ENCODE measurements around the gene RASA4.
"Not testable (repeated sequence)": the region's sequence is repeated elsewhere in the genome, so short reads cannot be mapped to it uniquely, and the experiment has no call there.

RASA4 gene

DNA sequence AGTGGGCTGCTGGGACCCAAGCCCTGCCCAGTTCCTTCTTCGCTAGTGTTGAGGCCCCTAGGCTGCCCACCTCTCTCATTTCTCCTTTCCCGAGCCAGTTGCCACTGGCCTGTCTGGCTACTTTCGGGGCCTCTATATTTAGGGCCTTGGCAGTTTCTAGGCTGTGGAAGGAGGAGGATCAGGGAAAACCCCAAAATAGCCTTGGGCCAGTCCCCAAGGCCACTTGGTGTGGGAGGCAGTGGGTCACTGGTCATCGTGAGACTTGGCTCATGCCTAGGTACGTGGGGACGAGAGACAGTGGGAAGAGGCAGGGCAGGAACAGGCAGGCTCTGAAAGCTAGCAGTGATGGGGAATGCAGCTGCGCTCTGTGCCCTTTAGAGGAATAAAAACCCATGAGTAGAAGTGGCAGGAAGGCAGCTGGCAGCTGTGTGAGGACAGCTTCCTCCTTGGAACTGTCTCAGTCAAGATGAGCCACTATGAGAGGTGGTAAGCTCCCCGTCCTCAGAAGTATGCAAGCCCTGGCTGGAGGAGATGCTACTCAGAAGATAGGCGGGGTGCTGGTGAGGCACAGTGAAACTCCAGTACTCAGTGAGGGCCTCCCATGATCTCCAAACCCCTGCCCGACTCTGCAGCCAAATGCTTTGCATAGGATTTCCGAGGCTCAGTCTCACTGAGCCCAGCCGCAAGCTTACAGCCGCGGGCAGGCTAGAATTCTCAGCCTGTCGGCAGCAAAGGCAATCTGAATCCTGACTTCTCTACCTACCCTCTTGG is 2.8 kb downstream of the RASA4 start:
- not testable (repeated sequence) for H3K4me1 ChIP-seq (ENCODE audit: insufficient read depth, low read length, severe bottlenecking); H3K9me3 ChIP-seq (ENCODE audit: low read length); H3K79me2 ChIP-seq (ENCODE audit: insufficient read depth, low read length); H3K27me3 ChIP-seq (ENCODE audit: insufficient read depth, low read length); H3K4me2 ChIP-seq (ENCODE audit: low read length); H3K9ac ChIP-seq (ENCODE audit: low read length); H3K27ac ChIP-seq (ENCODE audit: low read depth, low read length, poor library complexity, severe bottlenecking); H3K36me3 ChIP-seq (ENCODE audit: insufficient read depth, low read length); H3F3A ChIP-seq (ENCODE audit: insufficient read depth, low read length); H4K20me1 ChIP-seq (ENCODE audit: insufficient read depth, low read length); H2AFZ ChIP-seq (ENCODE audit: low read length); H3K4me3 ChIP-seq (ENCODE audit: low read depth, low read length, poor library complexity, severe bottlenecking); H3K9me2 ChIP-seq (ENCODE audit: low read depth, low read length)

DNA sequence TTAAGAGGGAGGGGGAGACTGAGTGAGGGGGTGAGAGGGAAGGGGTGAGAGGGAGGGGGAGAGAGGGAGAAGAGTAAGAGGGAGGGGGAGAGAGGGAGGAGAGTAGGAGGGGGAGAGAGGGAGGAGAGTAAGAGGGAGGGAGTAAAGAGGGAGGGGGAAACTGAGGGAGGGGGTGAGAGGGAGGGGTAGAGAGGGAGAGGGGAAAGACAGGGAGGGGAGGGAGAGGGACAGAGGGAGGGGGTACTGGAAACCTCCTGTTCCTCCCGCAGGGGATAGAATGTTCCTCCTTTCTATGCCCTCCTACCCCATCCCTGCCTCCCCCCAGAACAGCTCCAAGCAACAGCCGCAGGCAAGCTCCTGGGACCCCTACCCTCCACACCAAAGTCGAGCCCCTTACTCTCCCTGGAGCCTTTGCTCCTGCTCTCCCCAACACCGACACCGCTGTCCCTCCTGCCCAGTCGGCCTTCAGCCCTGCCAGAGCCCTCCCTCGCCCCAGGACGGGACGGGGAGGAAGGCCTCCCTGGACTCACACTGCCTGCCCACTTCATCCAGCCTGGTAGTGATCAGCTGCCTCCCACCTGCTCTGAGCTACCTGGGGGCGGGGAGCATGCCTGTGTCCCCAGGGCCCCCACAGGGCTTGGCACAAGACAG is 4.8 kb downstream of the RASA4 start:
- H3K4me3 ChIP-seq (ENCODE audit: low read depth, low read length, poor library complexity, severe bottlenecking); H3K27ac ChIP-seq (ENCODE audit: low read depth, low read length, poor library complexity, severe bottlenecking); H3F3A ChIP-seq (ENCODE audit: insufficient read depth, low read length); H3K36me3 ChIP-seq (ENCODE audit: insufficient read depth, low read length); H4K20me1 ChIP-seq (ENCODE audit: insufficient read depth, low read length); H3K9me2 ChIP-seq (ENCODE audit: low read depth, low read length); H3K27me3 ChIP-seq (ENCODE audit: insufficient read depth, low read length); H3K4me1 ChIP-seq (ENCODE audit: insufficient read depth, low read length, severe bottlenecking); H3K9me3 ChIP-seq (ENCODE audit: low read length); H3K79me2 ChIP-seq (ENCODE audit: insufficient read depth, low read length); H2AFZ ChIP-seq (ENCODE audit: low read length); H3K4me2 ChIP-seq (ENCODE audit: low read length); H3K9ac ChIP-seq (ENCODE audit: low read length): not testable (repeated sequence)

DNA sequence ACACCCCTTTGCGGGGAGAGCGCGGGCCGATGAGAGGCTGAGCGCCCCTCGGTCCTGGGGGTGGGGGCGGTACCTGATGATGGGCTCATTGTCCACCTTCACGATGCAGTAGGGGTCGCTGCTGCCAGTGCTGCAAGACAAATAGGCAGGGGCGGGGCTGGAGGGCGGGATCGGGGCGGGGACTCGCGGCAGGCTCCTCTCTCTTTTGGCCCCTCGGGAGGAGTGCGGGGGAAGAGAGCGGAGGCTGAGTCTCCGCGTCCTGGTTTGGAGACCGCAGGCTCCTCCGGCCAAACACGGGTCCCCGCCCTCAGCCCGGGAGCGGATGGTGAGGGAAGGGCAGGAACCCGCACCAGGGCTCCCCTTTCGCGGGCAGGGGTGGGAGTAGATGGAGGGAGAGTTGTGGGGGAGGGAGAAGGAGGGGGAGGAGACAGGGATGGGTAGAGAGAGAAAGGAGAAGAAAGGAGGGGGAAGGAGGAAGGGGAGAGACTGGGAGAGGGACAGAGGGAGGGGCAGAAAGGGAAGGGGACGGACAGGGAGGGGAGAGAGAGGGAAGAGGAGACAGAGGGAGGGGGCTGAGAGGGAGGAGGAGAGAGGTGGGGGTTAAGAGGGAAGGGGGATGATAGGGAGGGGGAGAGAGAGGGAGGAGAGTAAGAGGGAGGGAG is 5.4 kb downstream of the RASA4 start:
- not testable (repeated sequence) for H3K27me3 ChIP-seq (ENCODE audit: insufficient read depth, low read length); H3F3A ChIP-seq (ENCODE audit: insufficient read depth, low read length); H3K9ac ChIP-seq (ENCODE audit: low read length); H3K9me2 ChIP-seq (ENCODE audit: low read depth, low read length); H3K79me2 ChIP-seq (ENCODE audit: insufficient read depth, low read length); H3K4me1 ChIP-seq (ENCODE audit: insufficient read depth, low read length, severe bottlenecking); H3K27ac ChIP-seq (ENCODE audit: low read depth, low read length, poor library complexity, severe bottlenecking); H3K4me2 ChIP-seq (ENCODE audit: low read length); H2AFZ ChIP-seq (ENCODE audit: low read length); H3K9me3 ChIP-seq (ENCODE audit: low read length); H3K4me3 ChIP-seq (ENCODE audit: low read depth, low read length, poor library complexity, severe bottlenecking); H3K36me3 ChIP-seq (ENCODE audit: insufficient read depth, low read length); H4K20me1 ChIP-seq (ENCODE audit: insufficient read depth, low read length)

DNA sequence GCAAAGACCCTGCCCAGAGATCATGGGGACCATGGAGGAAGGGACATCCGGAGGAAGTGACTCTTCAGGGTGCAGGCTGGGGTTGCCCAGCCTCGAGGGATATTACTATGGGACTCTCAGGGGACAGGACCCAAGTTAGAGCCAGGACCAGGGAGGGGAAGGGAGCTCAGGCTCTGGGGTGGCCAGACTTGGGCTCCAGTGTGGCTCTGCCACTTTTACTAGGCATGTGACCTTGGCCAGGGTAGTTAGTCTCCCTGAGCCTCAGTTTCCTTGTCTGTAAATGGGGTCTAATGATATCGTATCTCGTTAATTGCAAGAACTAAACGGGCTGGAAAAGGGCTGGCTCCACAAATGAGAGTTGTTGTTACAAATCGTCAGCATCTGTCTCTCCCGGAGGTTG is 6.1 kb downstream of the RASA4 start:
- H2AFZ ChIP-seq (ENCODE audit: low read length); H3K9me3 ChIP-seq (ENCODE audit: low read length); H3K9ac ChIP-seq (ENCODE audit: low read length); H3K79me2 ChIP-seq (ENCODE audit: insufficient read depth, low read length); H3K9me2 ChIP-seq (ENCODE audit: low read depth, low read length); H3K4me1 ChIP-seq (ENCODE audit: insufficient read depth, low read length, severe bottlenecking); H3K27me3 ChIP-seq (ENCODE audit: insufficient read depth, low read length); H4K20me1 ChIP-seq (ENCODE audit: insufficient read depth, low read length); H3K27ac ChIP-seq (ENCODE audit: low read depth, low read length, poor library complexity, severe bottlenecking); H3K4me3 ChIP-seq (ENCODE audit: low read depth, low read length, poor library complexity, severe bottlenecking); H3K4me2 ChIP-seq (ENCODE audit: low read length); H3F3A ChIP-seq (ENCODE audit: insufficient read depth, low read length); H3K36me3 ChIP-seq (ENCODE audit: insufficient read depth, low read length): not testable (repeated sequence)

DNA sequence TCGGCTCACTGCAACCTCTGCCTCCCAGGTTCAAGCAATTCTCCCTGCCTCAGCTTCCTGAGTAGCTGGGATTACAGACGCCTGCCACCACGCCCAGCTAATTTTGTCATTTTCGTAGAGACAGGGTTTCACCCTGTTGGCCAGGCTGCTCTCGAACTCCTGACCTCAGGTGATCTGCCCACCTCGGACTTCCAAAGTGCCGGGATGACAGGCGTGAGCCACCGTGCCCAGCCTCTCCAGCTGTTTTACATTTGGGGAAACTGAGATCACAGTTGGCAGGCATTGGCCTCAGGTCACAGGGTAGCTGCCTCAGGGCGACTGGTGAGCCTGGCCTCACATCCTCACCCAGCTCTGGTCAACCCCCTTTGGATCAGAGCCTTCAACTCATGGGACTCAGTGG is 6.8 kb downstream of the RASA4 start:
- not testable (repeated sequence) for H3F3A ChIP-seq (ENCODE audit: insufficient read depth, low read length); H3K9me2 ChIP-seq (ENCODE audit: low read depth, low read length); H3K36me3 ChIP-seq (ENCODE audit: insufficient read depth, low read length); H3K27ac ChIP-seq (ENCODE audit: low read depth, low read length, poor library complexity, severe bottlenecking); H3K79me2 ChIP-seq (ENCODE audit: insufficient read depth, low read length); H3K4me1 ChIP-seq (ENCODE audit: insufficient read depth, low read length, severe bottlenecking); H3K27me3 ChIP-seq (ENCODE audit: insufficient read depth, low read length); H3K9ac ChIP-seq (ENCODE audit: low read length); H3K4me3 ChIP-seq (ENCODE audit: low read depth, low read length, poor library complexity, severe bottlenecking); H3K9me3 ChIP-seq (ENCODE audit: low read length); H3K4me2 ChIP-seq (ENCODE audit: low read length); H2AFZ ChIP-seq (ENCODE audit: low read length); H4K20me1 ChIP-seq (ENCODE audit: insufficient read depth, low read length)

DNA sequence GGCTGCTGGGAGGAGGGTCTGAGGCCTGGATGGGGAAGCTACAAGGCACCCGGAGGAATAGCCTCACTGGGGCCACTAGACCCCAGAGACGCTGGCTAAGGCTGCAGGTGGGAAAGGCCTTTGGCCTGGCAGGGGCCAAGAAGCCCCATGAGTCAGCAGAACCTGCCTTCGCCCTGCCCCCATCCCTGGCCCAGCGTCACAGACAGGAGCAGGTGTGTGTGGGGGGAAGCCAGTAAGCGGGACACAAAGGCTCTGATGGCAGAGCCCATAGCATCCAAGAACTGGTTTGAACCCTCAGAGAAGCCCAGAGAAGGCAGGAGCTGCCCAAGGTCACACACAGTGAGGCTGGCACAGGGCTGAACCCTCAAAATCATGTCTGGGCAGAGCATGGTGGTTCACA is 9.7 kb downstream of the RASA4 start:
- H2AFZ ChIP-seq (ENCODE audit: low read length); H3K9ac ChIP-seq (ENCODE audit: low read length); H3K27me3 ChIP-seq (ENCODE audit: insufficient read depth, low read length); H3K4me2 ChIP-seq (ENCODE audit: low read length); H3K36me3 ChIP-seq (ENCODE audit: insufficient read depth, low read length); H3K9me2 ChIP-seq (ENCODE audit: low read depth, low read length); H3K9me3 ChIP-seq (ENCODE audit: low read length); H3K27ac ChIP-seq (ENCODE audit: low read depth, low read length, poor library complexity, severe bottlenecking); H3K4me3 ChIP-seq (ENCODE audit: low read depth, low read length, poor library complexity, severe bottlenecking); H3F3A ChIP-seq (ENCODE audit: insufficient read depth, low read length); H3K79me2 ChIP-seq (ENCODE audit: insufficient read depth, low read length); H3K4me1 ChIP-seq (ENCODE audit: insufficient read depth, low read length, severe bottlenecking); H4K20me1 ChIP-seq (ENCODE audit: insufficient read depth, low read length): not testable (repeated sequence)

DNA sequence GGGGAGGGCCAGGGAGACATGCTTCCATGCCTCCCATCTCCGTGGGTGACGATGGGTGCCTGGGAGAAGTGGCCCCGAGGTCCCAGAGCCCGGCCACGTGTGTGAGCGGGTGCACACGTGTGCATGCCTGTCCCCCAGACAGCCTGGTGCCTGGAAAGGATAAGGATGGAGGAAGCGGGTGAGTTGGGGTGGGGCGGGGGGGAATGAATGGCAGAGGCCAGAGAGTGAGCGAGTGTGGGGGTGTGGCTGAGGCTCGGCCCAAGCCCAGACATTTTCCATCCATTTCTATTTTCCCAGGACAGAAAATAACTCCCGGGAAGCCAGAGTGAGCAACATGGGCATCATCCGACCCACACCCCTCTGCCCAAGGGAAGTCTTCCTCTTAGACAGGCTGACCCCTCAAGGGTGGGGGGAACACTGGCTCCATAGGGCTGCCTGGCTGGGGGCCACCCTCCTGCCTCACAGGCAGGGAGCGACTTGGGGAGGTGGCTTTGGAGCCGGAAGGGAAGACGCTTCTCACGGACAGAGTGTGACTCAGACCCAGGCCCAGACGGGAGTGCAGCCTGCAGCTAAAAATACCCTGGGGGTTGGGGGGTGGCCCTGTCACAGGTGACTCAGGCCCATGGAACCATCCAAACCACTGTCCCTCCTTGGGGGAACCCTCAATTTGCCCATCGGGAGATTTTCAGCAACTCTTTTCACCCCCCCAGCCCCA is 12.0 kb downstream of the RASA4 start:
- H2AFZ ChIP-seq (ENCODE audit: low read length); H3K27ac ChIP-seq (ENCODE audit: low read depth, low read length, poor library complexity, severe bottlenecking); H3K4me1 ChIP-seq (ENCODE audit: insufficient read depth, low read length, severe bottlenecking); H3K4me3 ChIP-seq (ENCODE audit: low read depth, low read length, poor library complexity, severe bottlenecking); H4K20me1 ChIP-seq (ENCODE audit: insufficient read depth, low read length); H3K4me2 ChIP-seq (ENCODE audit: low read length); H3K27me3 ChIP-seq (ENCODE audit: insufficient read depth, low read length); H3K9me3 ChIP-seq (ENCODE audit: low read length); H3K9ac ChIP-seq (ENCODE audit: low read length); H3K36me3 ChIP-seq (ENCODE audit: insufficient read depth, low read length); H3K79me2 ChIP-seq (ENCODE audit: insufficient read depth, low read length); H3K9me2 ChIP-seq (ENCODE audit: low read depth, low read length); H3F3A ChIP-seq (ENCODE audit: insufficient read depth, low read length): not testable (repeated sequence)

Data from OCI-LY1 (cell line).